DOHH2 (cell line): Measurements from ENCODE around the gene FAM124A.

Source experiments
- H3F3A ChIP-seq: fragments of 200-600 bp; sonication (generic), shearing (Covaris generic); 2 replicates; pipeline ENCODE4 v1.6.0; 2016; ENCODE audit warnings: antibody characterized with exemption, mild to moderate bottlenecking; ENCODE audit not compliant: control insufficient read depth, insufficient read depth
- H3K27ac ChIP-seq: fragments of 200-600 bp; sonication (generic); 2 replicates; pipeline ENCODE4 v1.5.1; 2014; ENCODE audit warnings: low read depth, mild to moderate bottlenecking, low read length, moderate library complexity
- H3K27me3 ChIP-seq: fragments of 200-600 bp; sonication (generic); 2 replicates; pipeline ENCODE4 v1.6.1; 2014; ENCODE audit warnings: mild to moderate bottlenecking, low read length, mixed read lengths; ENCODE audit not compliant: control insufficient read depth
- H3K36me3 ChIP-seq: fragments of 200-600 bp; sonication (generic); 2 replicates; pipeline ENCODE4 v1.6.1; 2014; ENCODE audit warnings: mild to moderate bottlenecking, low read length, moderate library complexity, mixed read lengths; ENCODE audit not compliant: control insufficient read depth
- H3K4me1 ChIP-seq: fragments of 200-600 bp; sonication (generic); 2 replicates; pipeline ENCODE4 v1.6.1; 2014; ENCODE audit warnings: mild to moderate bottlenecking, low read length, mixed read lengths; ENCODE audit not compliant: control insufficient read depth
- H3K4me2 ChIP-seq: fragments of 200-600 bp; sonication (generic); 2 replicates; pipeline ENCODE4 v1.6.0; 2014; ENCODE audit warnings: mild to moderate bottlenecking, low read length, moderate library complexity
- H3K4me3 ChIP-seq: fragments of 200-600 bp; sonication (generic); 2 replicates; pipeline ENCODE4 v1.5.1; 2014; ENCODE audit warnings: mild to moderate bottlenecking, low read length, mixed read lengths
- H3K79me2 ChIP-seq: fragments of 200-600 bp; sonication (generic); 2 replicates; pipeline ENCODE4 v1.6.1; 2014; ENCODE audit warnings: mild to moderate bottlenecking, low read length, mixed read lengths; ENCODE audit not compliant: control insufficient read depth
- H3K9me2 ChIP-seq: fragments of 200-600 bp; sonication (generic); replicated peaks from 2 replicates; pipeline ENCODE4 v1.6.1; 2014; ENCODE audit warnings: mild to moderate bottlenecking, low read length, mixed read lengths; ENCODE audit not compliant: control insufficient read depth
- H3K9me3 ChIP-seq: fragments of 200-600 bp; sonication (generic); 2 replicates; pipeline ENCODE4 v1.6.1; 2014; ENCODE audit warnings: antibody characterized with exemption, low read length, mixed read lengths; ENCODE audit not compliant: control insufficient read depth, insufficient read depth
- H4K20me1 ChIP-seq: fragments of 200-600 bp; sonication (generic); 2 replicates; pipeline ENCODE4 v1.6.0; 2014; ENCODE audit warnings: low read depth, mild to moderate bottlenecking, antibody characterized with exemption, low read length, moderate library complexity; ENCODE audit not compliant: control insufficient read depth, insufficient read depth
- CTCF ChIP-seq: fragments of 200-600 bp; sonication (generic); IDR thresholded peaks from one replicate; pipeline ENCODE4 v1.5.1; 2014; ENCODE audit warnings: antibody characterized with exemption, mild to moderate bottlenecking, low read depth, low read length; ENCODE audit not compliant: poor library complexity, severe bottlenecking
- EZH2phosphoT487 ChIP-seq: fragments of 200-600 bp; sonication (generic); IDR thresholded peaks from 2 replicates; pipeline ENCODE4 v1.6.1; 2017; ENCODE audit warnings: borderline replicate concordance, mild to moderate bottlenecking, antibody characterized with exemption, low read length, moderate library complexity, mixed read lengths

Gene FAM124A

DNA sequence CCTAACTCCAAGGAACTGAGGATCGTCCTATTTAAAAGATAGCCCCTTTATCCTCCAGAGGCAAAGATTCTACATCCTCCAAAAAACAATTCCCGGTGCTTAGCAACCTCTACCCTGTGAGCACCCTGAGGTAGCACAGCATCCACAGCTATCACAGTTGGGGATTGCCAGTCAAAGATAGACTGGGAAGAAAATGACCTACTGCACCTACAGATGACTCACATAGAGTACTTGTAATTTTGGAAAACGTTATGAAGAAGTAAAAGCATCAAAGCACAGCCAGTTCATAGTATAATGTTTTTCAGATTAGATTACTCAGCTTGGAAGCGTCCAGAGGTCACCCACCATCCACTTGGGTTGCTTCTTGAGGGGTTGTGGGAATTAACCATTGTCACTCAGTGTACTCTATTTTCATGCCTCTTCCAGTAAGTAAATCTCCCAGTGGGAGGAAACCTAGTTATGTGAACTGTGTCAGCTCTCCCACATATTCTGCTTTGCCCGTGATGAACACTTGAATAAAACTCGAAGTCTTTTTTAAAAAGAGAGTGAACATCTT, 8.9 kb upstream of the FAM124A start:
- Histone ChIP-seq H3K27me3 (peaks cover 14% of the 10 kb centered on the region), H3K36me3 (no peaks in the 10 kb centered on the region), H3K4me3 (no peak overlapping the region), H3F3A (no peaks in the 10 kb centered on the region), H3K79me2 (no peaks in the 10 kb centered on the region), H3K9me3 (no peaks in the 10 kb centered on the region), H3K4me2 (no peak overlapping the region), H4K20me1 (no peaks in the 10 kb centered on the region), H3K9me2 (no peaks in the 10 kb centered on the region), H3K4me1 (no peaks in the 10 kb centered on the region), H3K27ac (no peak overlapping the region)
- TF ChIP-seq CTCF, result no peak
- no peak for TF ChIP-seq EZH2phosphoT487

GRCh38 chr13:51218626-51219025, 3.6 kb upstream of the FAM124A start:
- TF ChIP-seq CTCF (no peak), EZH2phosphoT487 (no peak)
- no peak overlapping the region for H3K4me2 ChIP-seq

GRCh38 chr13:51220706-51221105, 1.5 kb upstream of the FAM124A start:
- H3K27me3 ChIP-seq, result peaks cover 25% of the 10 kb centered on the region
- no peak overlapping the region for H3K27ac ChIP-seq
- H4K20me1 ChIP-seq, result no peaks in the 10 kb centered on the region
- H3F3A ChIP-seq, result no peaks in the 10 kb centered on the region
- H3K9me3 ChIP-seq, result no peaks in the 10 kb centered on the region
- H3K9me2 ChIP-seq, result no peaks in the 10 kb centered on the region
- TF ChIP-seq CTCF (no peak), EZH2phosphoT487 (no peak)
- H3K4me2 ChIP-seq, result no peak overlapping the region
- peaks cover 4% of the 10 kb centered on the region for H3K4me1 ChIP-seq
- H3K79me2 ChIP-seq, result no peaks in the 10 kb centered on the region
- no peaks in the 10 kb centered on the region for H3K36me3 ChIP-seq
- no peak overlapping the region for H3K4me3 ChIP-seq

More at GRCh38 chr13:51218626-51219025, 3.6 kb upstream of the FAM124A start:
- Histone ChIP-seq H3K4me1 (peaks cover 4% of the 10 kb centered on the region), H3F3A (no peaks in the 10 kb centered on the region), H3K9me2 (no peaks in the 10 kb centered on the region), H4K20me1 (no peaks in the 10 kb centered on the region), H3K27me3 (peaks cover 31% of the 10 kb centered on the region), H3K4me3 (no peak overlapping the region), H3K79me2 (no peaks in the 10 kb centered on the region), H3K9me3 (no peaks in the 10 kb centered on the region), H3K36me3 (no peaks in the 10 kb centered on the region), H3K27ac (no peak overlapping the region)
